Liver (tissue), 3 donors: ENCODE results near the gene CCDC81.

ENCODE experiments used
- CTCF ChIP-seq: fragments of 150-350 bp; IDR thresholded peaks from 2 replicates; pipeline ENCODE4 v1.5.1; 2017; ENCODE audit warnings: improper control_type of control experiment, low read depth, low read length; ENCODE audit not compliant: missing input control
- EGR1 ChIP-seq, 2 donors: IDR thresholded peaks; 2 replicates each; pipeline ENCODE4 v1.6.1; 2016 to 2018; ENCODE audit warnings: antibody characterized with exemption in 2 of 2, low read depth in 2 of 2
- FOXA1 ChIP-seq: IDR thresholded peaks from 2 replicates; pipeline ENCODE4 v1.6.1; 2016; ENCODE audit warnings: antibody characterized with exemption
- GABPA ChIP-seq, 2 donors: IDR thresholded peaks in 1 of 2; conservative IDR thresholded peaks in 1 of 2; 2 replicates each; pipeline ENCODE4 v1.6.1; 2016; ENCODE audit warnings: antibody characterized with exemption in 2 of 2, mild to moderate bottlenecking in 1 of 2, moderate library complexity in 1 of 2
- HNF4G ChIP-seq: IDR thresholded peaks from 2 replicates; pipeline ENCODE4 v1.6.1; 2016; ENCODE audit warnings: antibody characterized with exemption
- JUND ChIP-seq, 2 donors: IDR thresholded peaks; 2 replicates each; pipeline ENCODE4 v1.6.1; 2016; ENCODE audit warnings: antibody characterized with exemption in 2 of 2
- MAX ChIP-seq: IDR thresholded peaks from 2 replicates; pipeline ENCODE4 v1.6.1; 2016; ENCODE audit warnings: antibody characterized with exemption
- RAD21 ChIP-seq, 2 donors: IDR thresholded peaks; 2 replicates each; pipeline ENCODE4 v1.6.1; 2016; ENCODE audit warnings: antibody characterized with exemption in 2 of 2, mild to moderate bottlenecking in 2 of 2
- REST ChIP-seq: IDR thresholded peaks from 2 replicates; pipeline ENCODE4 v1.6.1; 2016; ENCODE audit warnings: antibody characterized with exemption, mild to moderate bottlenecking
- RXRA ChIP-seq, 2 donors: IDR thresholded peaks; 2 replicates each; pipeline ENCODE4 v1.6.1; 2017 to 2018; ENCODE audit warnings: antibody characterized with exemption in 2 of 2, mild to moderate bottlenecking in 1 of 2
- SP1 ChIP-seq: IDR thresholded peaks from 2 replicates; pipeline ENCODE4 v1.6.1; 2018; ENCODE audit warnings: antibody characterized with exemption, mild to moderate bottlenecking
- TAF1 ChIP-seq: conservative IDR thresholded peaks from 2 replicates; pipeline ENCODE4 v1.6.1; 2016; ENCODE audit warnings: antibody characterized with exemption, mild to moderate bottlenecking
- YY1 ChIP-seq: IDR thresholded peaks from 2 replicates; pipeline ENCODE4 v1.6.1; 2016; ENCODE audit warnings: antibody characterized with exemption, mild to moderate bottlenecking
- donor health status: healthy.
- donor health status: healthy.

GRCh38 chr11:86341382-86341781 is 33.3 kb upstream of the CCDC81 start:
- TF ChIP-seq CTCF (no peak), RXRA (IDR thresholded peaks at IDR 0.05) (no peak), HNF4G (no peak), MAX (no peak), RAD21 (IDR thresholded peaks at IDR 0.05) (no peak), FOXA1 (no peak), JUND (IDR thresholded peaks at IDR 0.05) (no peak), REST (no peak), TAF1 (no peak), GABPA (IDR thresholded peaks at IDR 0.05 in 1 of 2, conservative IDR thresholded peaks at IDR 0.05 in 1 of 2) (no peak), EGR1 (IDR thresholded peaks at IDR 0.05; ENCODE audit: low read depth in 2 of 2) (no peak), YY1 (no peak), SP1 (no peak)
